ENCODE measurements around the gene BTF3. TPM values are rescaled to one million over a fixed set of nuclear protein-coding genes. Genes with fewer than 3 reads are reported as not detected.

BTF3 gene
- total RNA-seq, 4 donors from 2014 or later: 467 to 654 (median 574) TPM

DNA sequence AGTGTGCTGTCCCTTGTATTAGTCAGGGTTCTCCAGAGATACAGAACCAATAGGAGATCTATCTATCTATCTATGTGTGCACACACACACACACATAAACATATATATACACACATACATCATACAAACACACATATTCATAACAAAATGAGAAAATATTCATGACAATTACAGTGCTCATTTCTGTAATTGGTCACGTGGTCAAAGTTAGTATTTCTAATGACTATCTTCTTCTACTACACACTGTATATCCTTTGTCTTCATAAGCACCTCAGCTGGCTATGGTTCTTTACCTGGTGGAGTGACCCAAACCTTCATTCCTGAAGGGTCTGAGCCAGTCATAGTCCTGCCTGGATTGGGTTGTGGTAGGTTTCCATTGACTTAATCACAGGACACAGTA is 17.7 kb upstream of the BTF3 start:
- 94 to 100% methylated on average over 1 of the region's 1 CpG for WGBS, 2 donors
- Histone ChIP-seq H3K9me3 (no peaks in the 10 kb centered on the region), H3K4me1 (no peaks in the 10 kb centered on the region), H3K27me3 (peaks cover 0 to 10% (median 0%) of the 10 kb centered on the region in 4 donors), H3K27ac (no peak overlapping the region), H3K36me3 (no peaks in the 10 kb centered on the region), H3K4me3 (no peak overlapping the region)
- DNase-seq: no peak
- TF ChIP-seq, protein P1, sequence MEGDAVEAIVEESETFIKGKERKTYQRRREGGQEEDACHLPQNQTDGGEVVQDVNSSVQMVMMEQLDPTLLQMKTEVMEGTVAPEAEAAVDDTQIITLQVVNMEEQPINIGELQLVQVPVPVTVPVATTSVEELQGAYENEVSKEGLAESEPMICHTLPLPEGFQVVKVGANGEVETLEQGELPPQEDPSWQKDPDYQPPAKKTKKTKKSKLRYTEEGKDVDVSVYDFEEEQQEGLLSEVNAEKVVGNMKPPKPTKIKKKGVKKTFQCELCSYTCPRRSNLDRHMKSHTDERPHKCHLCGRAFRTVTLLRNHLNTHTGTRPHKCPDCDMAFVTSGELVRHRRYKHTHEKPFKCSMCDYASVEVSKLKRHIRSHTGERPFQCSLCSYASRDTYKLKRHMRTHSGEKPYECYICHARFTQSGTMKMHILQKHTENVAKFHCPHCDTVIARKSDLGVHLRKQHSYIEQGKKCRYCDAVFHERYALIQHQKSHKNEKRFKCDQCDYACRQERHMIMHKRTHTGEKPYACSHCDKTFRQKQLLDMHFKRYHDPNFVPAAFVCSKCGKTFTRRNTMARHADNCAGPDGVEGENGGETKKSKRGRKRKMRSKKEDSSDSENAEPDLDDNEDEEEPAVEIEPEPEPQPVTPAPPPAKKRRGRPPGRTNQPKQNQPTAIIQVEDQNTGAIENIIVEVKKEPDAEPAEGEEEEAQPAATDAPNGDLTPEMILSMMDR (IDR thresholded peaks at IDR 0.05): no peak
- no peak for TF ChIP-seq POLR2A (IDR thresholded peaks at IDR 0.05)
- intact Hi-C loops (cut with DNase I): no loop called here

DNA sequence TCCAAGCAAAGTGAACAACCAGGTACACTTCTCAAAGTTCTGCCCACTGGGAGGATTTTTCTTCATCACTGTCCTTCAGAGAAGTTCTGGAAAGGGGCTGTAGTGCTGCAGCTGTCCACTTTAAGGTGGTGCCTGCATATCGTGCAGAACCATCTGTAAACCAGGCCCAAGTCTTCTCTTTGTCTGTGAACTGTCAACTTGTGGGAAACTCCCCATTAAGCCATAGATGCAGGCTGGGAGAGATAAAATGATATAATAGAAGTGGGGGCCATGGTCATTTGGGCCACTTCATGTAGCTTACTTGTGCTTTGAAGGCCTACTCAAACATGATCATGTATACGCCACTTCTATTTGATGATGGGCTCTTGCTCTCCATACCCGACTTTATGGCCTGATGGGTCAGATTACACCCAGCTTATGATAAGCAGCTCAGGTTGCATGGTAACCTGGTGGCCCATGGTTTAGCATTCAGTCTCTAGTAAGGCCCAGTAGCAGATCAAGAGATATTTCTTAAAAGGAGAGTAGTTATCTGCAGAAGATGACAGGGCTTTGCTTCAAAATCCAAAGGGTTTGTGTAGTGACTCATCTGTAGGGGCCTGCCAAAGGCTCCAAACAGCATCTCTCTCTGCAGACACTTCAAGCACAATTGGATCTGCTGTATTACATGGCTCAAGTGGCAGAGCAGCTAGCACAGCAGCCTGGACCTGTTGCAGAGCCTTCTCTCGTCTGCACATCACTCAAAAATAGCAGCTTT is 15.7 kb upstream of the BTF3 start:
- H3K4me3 ChIP-seq: no peak overlapping the region
- no peak for TF ChIP-seq POLR2A (IDR thresholded peaks at IDR 0.05)
- TF ChIP-seq, protein P1 (IDR thresholded peaks at IDR 0.05): no peak
- WGBS, 2 donors: 63 to 85% methylated on average over 4 of the region's 4 CpGs
- H3K36me3 ChIP-seq: no peaks in the 10 kb centered on the region
- no peak for DNase-seq
- H3K9me3 ChIP-seq: no peaks in the 10 kb centered on the region
- H3K4me1 ChIP-seq: no peaks in the 10 kb centered on the region
- intact Hi-C loops (cut with DNase I): no loop called here
- peaks cover 0 to 6% (median 0%) of the 10 kb centered on the region in 4 donors for H3K27me3 ChIP-seq
- no peak overlapping the region for H3K27ac ChIP-seq

DNA sequence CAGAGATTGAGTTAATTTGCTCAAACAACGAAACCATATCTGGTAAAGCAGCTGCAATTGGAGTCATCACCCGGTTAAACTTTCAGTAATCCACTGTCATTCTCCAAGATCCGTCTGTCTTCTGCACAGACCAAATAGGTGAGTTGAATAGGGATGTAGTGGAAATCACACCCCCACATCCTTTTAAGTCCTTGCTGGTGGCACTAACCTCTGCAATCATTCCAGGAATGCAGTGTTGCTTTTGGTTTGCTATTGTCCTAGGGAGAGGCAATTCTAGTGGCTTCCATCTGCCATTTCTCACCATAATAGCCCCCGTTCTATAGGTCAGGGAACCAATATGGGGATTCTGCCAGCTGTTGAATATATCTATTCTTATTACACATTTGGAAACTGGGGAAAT is 14.6 kb upstream of the BTF3 start:
- Histone ChIP-seq H3K4me3 (no peak overlapping the region), H3K27me3 (peaks cover 0 to 6% (median 0%) of the 10 kb centered on the region in 4 donors), H3K4me1 (no peaks in the 10 kb centered on the region), H3K36me3 (no peaks in the 10 kb centered on the region), H3K27ac (no peak overlapping the region), H3K9me3 (no peaks in the 10 kb centered on the region)
- DNase-seq: no peak
- WGBS, 2 donors: 79 to 83% methylated on average over 4 of the region's 4 CpGs
- TF ChIP-seq, protein P1 (IDR thresholded peaks at IDR 0.05): no peak
- TF ChIP-seq POLR2A (IDR thresholded peaks at IDR 0.05): no peak
- intact Hi-C loops (cut with DNase I): no loop called here

DNA sequence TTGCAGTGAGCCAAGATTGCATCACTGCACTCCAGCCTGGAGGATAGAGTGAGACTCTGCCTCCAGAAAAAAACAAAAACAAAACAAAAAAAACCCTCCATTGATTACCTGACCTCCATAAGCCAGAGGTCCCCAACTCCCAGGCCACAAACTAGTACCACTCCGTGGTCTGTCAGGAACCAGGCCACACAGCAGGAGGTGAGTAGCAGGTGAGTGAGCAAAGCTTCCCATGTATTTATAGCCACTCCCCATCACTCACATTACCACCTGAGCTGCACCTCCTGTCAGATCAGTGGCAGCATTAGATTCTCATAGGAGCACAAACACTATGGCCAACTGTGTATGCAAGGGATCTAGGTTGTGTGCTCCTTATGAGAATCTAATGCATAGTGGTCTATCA is 13.7 kb upstream of the BTF3 start:
- intact Hi-C loops (cut with DNase I): no loop called here
- DNase-seq: no peak
- Histone ChIP-seq H3K27me3 (peaks cover 0 to 6% (median 0%) of the 10 kb centered on the region in 4 donors), H3K9me3 (no peaks in the 10 kb centered on the region), H3K27ac (no peak overlapping the region), H3K4me3 (no peak overlapping the region), H3K36me3 (no peaks in the 10 kb centered on the region), H3K4me1 (no peaks in the 10 kb centered on the region)
- 80 to 90% methylated on average over 1 of the region's 1 CpG for WGBS, 2 donors
- TF ChIP-seq, protein P1 (IDR thresholded peaks at IDR 0.05): no peak
- no peak for TF ChIP-seq POLR2A (IDR thresholded peaks at IDR 0.05)

DNA sequence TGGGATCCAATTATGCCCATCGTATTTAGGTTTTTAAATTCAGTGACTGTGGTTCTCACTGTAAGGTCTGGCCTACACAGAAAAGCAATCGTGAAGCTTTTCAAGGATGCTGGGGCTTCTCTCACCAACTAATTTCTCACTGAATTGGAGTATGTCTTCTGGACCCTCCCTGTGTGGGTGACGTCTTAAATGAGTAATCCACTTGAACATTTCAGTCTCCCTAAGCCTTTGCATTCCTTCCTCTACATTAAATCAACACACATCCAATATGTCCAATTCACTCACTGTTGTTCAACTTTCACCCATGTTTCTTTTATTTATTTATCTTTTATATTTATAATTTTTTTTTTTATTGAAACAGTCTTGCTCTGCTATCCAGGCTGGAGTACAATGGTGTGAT is 12.5 kb upstream of the BTF3 start:
- Histone ChIP-seq H3K27me3 (peaks cover 0 to 6% (median 0%) of the 10 kb centered on the region in 4 donors), H3K36me3 (no peaks in the 10 kb centered on the region), H3K9me3 (no peaks in the 10 kb centered on the region), H3K4me3 (no peak overlapping the region), H3K4me1 (no peaks in the 10 kb centered on the region), H3K27ac (no peak overlapping the region)
- no peak for DNase-seq
- TF ChIP-seq, protein P1 (IDR thresholded peaks at IDR 0.05): no peak
- TF ChIP-seq POLR2A (IDR thresholded peaks at IDR 0.05): no peak
- 89 to 91% methylated on average over 3 of the region's 3 CpGs for WGBS, 2 donors
- intact Hi-C loops (cut with DNase I): no loop called here

Data from esophagus squamous epithelium (tissue), 5 donors.